ENCODE measurements around the gene FBXO4.

FBXO4 gene

GRCh38 chr5:41985945-41986695, 61.0 kb downstream of the FBXO4 start:
- no peak for DNase-seq (ENCODE audit: low read depth in 2 of 2)
- TF ChIP-seq CTCF (IDR thresholded peaks at IDR 0.05; ENCODE audit: low read depth, low read length): no peak
- no peak overlapping the region for H3K4me3 ChIP-seq (replicated peaks in 1 of 2; ENCODE audit: low read depth in 2 of 2, low read length in 2 of 2)
